Lung (tissue), 12 donors: ENCODE results near the gene RABGAP1L. TPM values are rescaled to one million over a fixed set of nuclear protein-coding genes. Genes with fewer than 3 reads are reported as not detected.

Experiments used
- ATAC-seq: fragments of 200-7000 bp; cut with Tn5 transposase; one replicate; pipeline ENCODE4 v1.9.1; 2020; ENCODE audit warnings: moderate number of reproducible peaks; ENCODE audit not compliant: insufficient read depth, low FRiP score
- DNase-seq, 3 donors: peaks; one replicate each; pipeline ENCODE4 v3.0.0-alpha.2; 2013 to 2017
- H3K27ac ChIP-seq, 2 donors: one replicate each; pipeline ENCODE4 v1.5.1; 2013; ENCODE audit warnings: mild to moderate bottlenecking in 2 of 2, moderate library complexity in 2 of 2, control low read depth in 1 of 2, inconsistent platforms in 1 of 2, low read depth in 1 of 2, low read length in 1 of 2
- H3K27me3 ChIP-seq, 3 donors: one replicate each; pipeline ENCODE4 v1.5.1; 2013; ENCODE audit warnings: low read length in 2 of 3; ENCODE audit not compliant: control insufficient read depth in 3 of 3, insufficient read depth in 3 of 3
- H3K36me3 ChIP-seq, 4 donors: one replicate each; pipeline ENCODE4 v1.5.1; 2013; ENCODE audit warnings: low read length in 4 of 4, mild to moderate bottlenecking in 1 of 4, moderate library complexity in 1 of 4; ENCODE audit not compliant: control insufficient read depth in 4 of 4, insufficient read depth in 4 of 4
- H3K4me1 ChIP-seq, 5 donors: one replicate each; pipeline ENCODE4 v1.5.1; 2013; ENCODE audit warnings: low read length in 5 of 5, mild to moderate bottlenecking in 2 of 5, moderate library complexity in 1 of 5; ENCODE audit not compliant: control insufficient read depth in 5 of 5, insufficient read depth in 5 of 5
- H3K4me3 ChIP-seq: one replicate; pipeline ENCODE4 v1.5.1; 2013; ENCODE audit warnings: mild to moderate bottlenecking, control low read depth, moderate library complexity
- H3K9ac ChIP-seq, 2 donors: one replicate each; pipeline ENCODE4 v1.5.1; 2013; ENCODE audit warnings: low read length in 2 of 2, control low read depth in 1 of 2; ENCODE audit not compliant: insufficient read depth in 1 of 2
- H3K9me3 ChIP-seq, 4 donors: one replicate each; pipeline ENCODE4 v1.5.1; 2013; ENCODE audit warnings: low read length in 3 of 4, mild to moderate bottlenecking in 1 of 4, moderate library complexity in 1 of 4; ENCODE audit not compliant: control insufficient read depth in 4 of 4, insufficient read depth in 3 of 4
- WGBS, 2 donors: extraction: QIAGEN DNeasy Blood & Tissue Kit; methylation state at CpG; one replicate each; pipeline ENCODE4 v1.1.7; 2013; 5-methylcytosine and 5-hydroxymethylcytosine counted together
- polyA plus RNA-seq, 2 donors: library from polyadenylated mRNA; stranded (reverse); fragments of 200-250 nt; gene quantifications; one replicate each; pipeline ENCODE4 v1.2.1, GENCODE V29; 2013
- total RNA-seq, 2 donors: library from RNA; depleted of rRNA in 1 of 2; stranded (reverse); fragments of >200 nt in 1 of 2; gene quantifications; one replicate each; pipeline ENCODE4 v1.2.1, GENCODE V29; 2014 to 2021
- TF ChIP-seq, protein P1 (sequence below): IDR thresholded peaks from 2 replicates; pipeline ENCODE4 v1.5.1; 2012; ENCODE audit warnings: mild to moderate bottlenecking; ENCODE audit errors: control extremely low read depth, extremely low read depth
- donor health status: control.
- donor health status: control.
- donor health status: Bipolar disorder and iron deficiency.
- donor health status: healthy.
- donor health status: DM: yes; HTN: yes; CAD: no.

Gene RABGAP1L
- total and polyA plus RNA-seq, 4 donors: 16.0 to 123 (median 44.5) TPM

DNA sequence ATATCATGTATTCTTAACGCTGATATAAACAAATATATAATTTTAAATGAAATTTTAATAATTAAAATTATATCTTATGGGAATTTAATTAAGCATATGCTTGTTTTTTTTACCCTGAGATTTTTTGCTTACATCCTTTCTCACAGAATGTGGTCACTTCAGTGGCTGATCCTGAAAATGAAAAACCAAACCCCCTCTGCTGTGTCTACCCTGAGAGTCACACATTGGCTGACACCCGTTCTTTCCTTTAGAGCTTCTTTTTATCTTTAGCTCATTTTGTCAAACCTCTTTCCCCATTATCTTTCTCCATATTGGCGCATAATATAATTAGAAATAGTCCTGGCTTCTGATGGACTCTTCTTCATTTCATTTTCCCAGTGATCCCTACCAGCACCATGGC is 829.7 kb downstream of the RABGAP1L start:
- no peaks in the 10 kb centered on the region for H3K27me3 ChIP-seq
- no peak overlapping the region for H3K4me3 ChIP-seq
- H3K9ac ChIP-seq: no peak overlapping the region
- WGBS, 2 donors: 87 to 92% methylated on average over 3 of the region's 3 CpGs
- H3K9me3 ChIP-seq: no peaks in the 10 kb centered on the region
- peaks cover 0 to 11% (median 0%) of the 10 kb centered on the region in 5 donors for H3K4me1 ChIP-seq
- DNase-seq (no peak), ATAC-seq (no peak)
- TF ChIP-seq, protein P1, sequence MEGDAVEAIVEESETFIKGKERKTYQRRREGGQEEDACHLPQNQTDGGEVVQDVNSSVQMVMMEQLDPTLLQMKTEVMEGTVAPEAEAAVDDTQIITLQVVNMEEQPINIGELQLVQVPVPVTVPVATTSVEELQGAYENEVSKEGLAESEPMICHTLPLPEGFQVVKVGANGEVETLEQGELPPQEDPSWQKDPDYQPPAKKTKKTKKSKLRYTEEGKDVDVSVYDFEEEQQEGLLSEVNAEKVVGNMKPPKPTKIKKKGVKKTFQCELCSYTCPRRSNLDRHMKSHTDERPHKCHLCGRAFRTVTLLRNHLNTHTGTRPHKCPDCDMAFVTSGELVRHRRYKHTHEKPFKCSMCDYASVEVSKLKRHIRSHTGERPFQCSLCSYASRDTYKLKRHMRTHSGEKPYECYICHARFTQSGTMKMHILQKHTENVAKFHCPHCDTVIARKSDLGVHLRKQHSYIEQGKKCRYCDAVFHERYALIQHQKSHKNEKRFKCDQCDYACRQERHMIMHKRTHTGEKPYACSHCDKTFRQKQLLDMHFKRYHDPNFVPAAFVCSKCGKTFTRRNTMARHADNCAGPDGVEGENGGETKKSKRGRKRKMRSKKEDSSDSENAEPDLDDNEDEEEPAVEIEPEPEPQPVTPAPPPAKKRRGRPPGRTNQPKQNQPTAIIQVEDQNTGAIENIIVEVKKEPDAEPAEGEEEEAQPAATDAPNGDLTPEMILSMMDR: no peak
- peaks cover 0 to 1% (median 0%) of the 10 kb centered on the region in 4 donors for H3K36me3 ChIP-seq
- H3K27ac ChIP-seq: no peak overlapping the region

DNA sequence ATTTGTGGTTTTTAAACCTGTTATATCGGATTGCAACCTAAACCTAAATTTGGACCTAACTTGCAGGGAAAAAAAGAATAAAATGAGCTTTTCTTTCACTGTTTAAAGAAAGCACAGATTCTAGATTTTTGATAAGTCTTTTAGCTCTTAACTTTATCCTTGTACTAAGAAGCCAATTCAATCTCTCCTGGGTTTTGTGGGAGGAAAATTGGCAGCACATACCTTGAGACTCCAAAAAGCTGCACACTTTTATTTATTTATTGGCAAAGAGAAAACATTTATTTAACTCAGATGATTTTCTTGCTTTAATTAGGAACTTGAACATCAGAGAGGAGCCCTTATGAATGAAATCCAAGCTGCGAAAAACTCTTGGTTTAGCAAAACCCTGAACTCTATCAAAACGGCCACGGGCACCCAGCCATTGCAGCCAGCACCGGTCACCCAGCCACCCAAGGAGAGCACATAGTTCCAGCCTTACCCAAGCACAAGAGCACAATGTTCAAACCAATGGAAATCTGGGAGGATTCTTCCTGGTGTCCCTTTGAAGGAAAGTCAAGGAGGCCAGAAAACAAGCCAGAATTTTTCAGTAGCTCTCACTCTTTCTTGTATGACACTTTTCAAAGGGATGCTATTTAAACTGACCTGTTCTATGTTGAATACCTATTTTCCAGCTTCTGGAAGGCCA is 830.4 kb downstream of the RABGAP1L start:
- Histone ChIP-seq H3K27ac (peak overlapping the region in 1 of 2 donors; percentile 24), H3K9ac (peak overlapping the region in 1 of 2 donors; percentile 96), H3K9me3 (no peaks in the 10 kb centered on the region), H3K4me1 (peaks cover 0 to 11% (median 0%) of the 10 kb centered on the region in 5 donors), H3K4me3 (no peak overlapping the region), H3K27me3 (no peaks in the 10 kb centered on the region), H3K36me3 (peaks cover 0 to 1% (median 0%) of the 10 kb centered on the region in 4 donors)
- WGBS, 2 donors: 71 to 77% methylated on average over 5 of the region's 5 CpGs
- TF ChIP-seq, protein P1: no peak
- ATAC-seq: no peak
- DNase-seq: no peak

DNA sequence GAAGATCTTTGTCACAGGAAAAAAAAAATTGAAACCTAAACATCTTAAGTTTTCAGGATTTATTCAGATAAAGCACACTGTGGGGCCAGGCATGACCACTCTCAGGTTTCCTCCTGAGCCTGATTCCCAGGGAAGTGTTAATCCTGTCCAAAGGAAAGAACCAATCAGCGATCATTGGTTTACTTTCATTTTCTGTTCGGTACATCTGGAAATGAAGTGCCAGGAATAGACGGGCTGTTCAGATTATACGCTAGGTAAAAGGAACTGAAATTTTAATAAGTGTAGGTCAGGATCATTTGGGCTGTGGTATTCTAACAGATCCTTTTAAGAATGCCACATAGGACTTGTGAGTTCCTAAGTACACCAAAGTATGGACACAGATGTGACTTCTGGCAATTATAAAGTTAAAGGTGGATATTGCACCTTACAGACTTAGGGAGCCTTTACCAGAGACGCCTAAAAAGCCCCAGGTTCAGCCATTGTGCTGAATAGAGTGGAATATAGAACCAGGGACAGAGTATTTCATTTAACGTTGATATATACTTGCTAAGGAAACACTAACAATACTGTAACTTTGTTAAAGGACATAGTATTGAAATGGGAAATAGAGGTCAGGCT is 831.2 kb downstream of the RABGAP1L start:
- Histone ChIP-seq H3K9me3 (no peaks in the 10 kb centered on the region), H3K27ac (peak overlapping the region; percentile 67 to 77), H3K36me3 (peaks cover 0 to 1% (median 0%) of the 10 kb centered on the region in 4 donors), H3K9ac (peak overlapping the region; percentile 19 to 96), H3K27me3 (no peaks in the 10 kb centered on the region), H3K4me3 (peak overlapping the region; percentile 31), H3K4me1 (peaks cover 0 to 11% (median 0%) of the 10 kb centered on the region in 5 donors)
- DNase-seq (peak in 2 of 3 donors; percentile 72 to 74), ATAC-seq (peak; percentile 90)
- TF ChIP-seq, protein P1: no peak
- WGBS, 2 donors: 13 to 18% methylated on average over 6 of the region's 6 CpGs
